ENCODE results near the gene ZNF74.
"Not testable (repeated sequence)": the region's sequence is repeated elsewhere in the genome, so short reads cannot be mapped to it uniquely, and the experiment has no call there.

ZNF74 gene

DNA sequence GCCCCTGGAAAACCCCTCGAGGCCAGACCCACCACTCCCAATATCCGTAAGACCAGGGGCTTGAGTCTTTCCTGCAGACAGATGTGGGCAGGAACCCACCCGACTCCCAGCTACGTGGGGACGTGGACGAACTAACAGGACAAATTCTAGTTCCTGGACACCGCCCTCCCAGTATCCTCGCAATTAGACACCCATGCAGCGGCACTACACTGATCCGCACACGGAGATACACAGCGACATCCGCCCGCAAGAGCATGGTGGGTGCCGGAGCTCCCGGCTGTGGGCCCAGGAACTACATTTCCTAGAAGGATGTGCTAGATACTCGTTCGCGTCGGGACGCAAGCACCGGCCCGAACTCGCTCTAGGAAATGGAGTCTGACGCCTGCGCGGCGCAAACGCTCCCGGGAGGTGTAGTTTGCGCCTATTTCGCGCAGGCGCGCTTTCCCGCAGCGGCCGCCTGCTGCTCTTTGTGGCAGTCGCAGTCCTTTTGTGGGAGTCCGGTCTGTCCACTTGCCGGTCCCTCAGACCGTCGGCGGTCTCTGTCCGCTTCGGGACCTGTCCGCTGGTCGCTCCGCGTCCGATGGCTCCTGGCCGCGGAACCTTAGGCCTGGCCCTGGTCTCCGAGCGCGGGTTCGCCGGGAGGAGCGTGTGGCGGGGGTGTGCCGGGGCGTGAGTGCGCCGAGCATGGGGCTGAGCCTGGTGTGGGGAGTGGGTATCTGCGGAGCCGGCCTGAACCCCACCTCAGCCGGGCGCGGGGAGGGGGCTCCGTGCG lies at the start of gene ZNF74:
Gene ZNF74, plus strand, starts transcription at position 447 of the 772 bp plus-strand sequence. CDS start 478 bp downstream, outside the sequence.
- in situ Hi-C loops (cut with HindIII; ENCODE audit: low pct_ligation_motif_present, low pct_unique_long_range_greater_than_20kb, low sequenced_read_pairs), result no loop called here

DNA sequence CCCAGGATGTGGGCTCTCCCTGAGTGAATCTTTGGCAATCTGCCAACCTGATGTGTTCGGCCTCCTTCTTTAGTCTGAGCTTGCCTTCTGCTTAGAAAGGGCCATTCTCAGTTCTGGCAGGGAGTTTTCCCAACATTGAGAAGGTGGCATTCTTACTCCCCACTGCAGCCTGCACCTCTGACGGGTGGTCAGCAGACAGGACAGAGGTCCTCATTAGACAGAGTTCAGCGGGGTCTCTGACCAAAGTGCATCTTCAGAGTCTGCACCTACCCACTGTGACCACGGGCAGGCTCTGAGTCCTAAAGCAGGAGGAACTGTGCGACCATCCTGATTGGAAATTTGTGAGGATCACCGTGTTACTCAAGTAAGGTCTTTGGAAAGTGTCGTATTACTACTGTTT lies 47.4 kb upstream of the ZNF74 start:
- in situ Hi-C loops (cut with HindIII; ENCODE audit: low pct_ligation_motif_present, low pct_unique_long_range_greater_than_20kb, low sequenced_read_pairs), result not testable (repeated sequence)

More for the DNA sequence above, at the start of gene ZNF74:
- DNase-seq, result peak; percentile 86

GRCh38 chr22:20352536-20352935 lies 41.4 kb upstream of the ZNF74 start:
- DNase-seq; in situ Hi-C loops (cut with HindIII; ENCODE audit: low pct_ligation_motif_present, low pct_unique_long_range_greater_than_20kb, low sequenced_read_pairs): not testable (repeated sequence)

More for the DNA sequence above, 47.4 kb upstream of the ZNF74 start:
- not testable (repeated sequence) for DNase-seq

DNA sequence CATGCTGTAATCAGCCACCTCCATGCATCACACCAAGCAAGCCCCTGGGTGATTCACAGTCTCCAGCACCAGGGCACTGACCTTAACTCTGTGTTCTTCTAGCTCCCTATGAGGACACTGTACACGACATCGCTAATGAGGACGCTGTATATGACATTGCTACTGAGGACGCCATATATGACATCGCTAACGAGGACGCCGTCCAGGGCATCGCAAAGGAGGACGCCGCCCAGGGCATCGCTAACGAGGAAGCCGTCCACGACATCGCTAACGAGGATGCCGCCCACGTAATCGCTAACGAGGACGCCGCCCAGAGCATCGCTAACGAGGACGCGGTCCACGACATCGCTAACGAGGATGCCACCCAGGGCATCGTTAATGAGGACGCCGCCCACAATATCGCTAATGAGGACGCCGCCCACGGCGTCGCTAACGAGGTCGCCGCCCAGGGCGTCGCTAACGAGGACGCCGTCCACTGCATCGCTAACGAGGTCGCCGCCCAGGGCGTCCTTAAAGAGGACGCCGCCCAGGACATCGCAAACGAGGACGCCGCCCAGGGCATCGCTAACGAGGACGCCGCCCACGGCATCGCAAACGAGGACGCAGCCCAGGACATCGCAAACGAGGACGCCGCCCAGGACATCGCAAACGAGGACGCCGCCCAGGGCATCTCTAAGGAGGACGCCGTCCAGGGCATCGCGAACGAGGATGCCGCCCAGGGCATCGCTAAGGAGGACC lies 39.5 kb upstream of the ZNF74 start:
- in situ Hi-C loops (cut with HindIII; ENCODE audit: low pct_ligation_motif_present, low pct_unique_long_range_greater_than_20kb, low sequenced_read_pairs), result no loop called here
- no peak for DNase-seq

DNA sequence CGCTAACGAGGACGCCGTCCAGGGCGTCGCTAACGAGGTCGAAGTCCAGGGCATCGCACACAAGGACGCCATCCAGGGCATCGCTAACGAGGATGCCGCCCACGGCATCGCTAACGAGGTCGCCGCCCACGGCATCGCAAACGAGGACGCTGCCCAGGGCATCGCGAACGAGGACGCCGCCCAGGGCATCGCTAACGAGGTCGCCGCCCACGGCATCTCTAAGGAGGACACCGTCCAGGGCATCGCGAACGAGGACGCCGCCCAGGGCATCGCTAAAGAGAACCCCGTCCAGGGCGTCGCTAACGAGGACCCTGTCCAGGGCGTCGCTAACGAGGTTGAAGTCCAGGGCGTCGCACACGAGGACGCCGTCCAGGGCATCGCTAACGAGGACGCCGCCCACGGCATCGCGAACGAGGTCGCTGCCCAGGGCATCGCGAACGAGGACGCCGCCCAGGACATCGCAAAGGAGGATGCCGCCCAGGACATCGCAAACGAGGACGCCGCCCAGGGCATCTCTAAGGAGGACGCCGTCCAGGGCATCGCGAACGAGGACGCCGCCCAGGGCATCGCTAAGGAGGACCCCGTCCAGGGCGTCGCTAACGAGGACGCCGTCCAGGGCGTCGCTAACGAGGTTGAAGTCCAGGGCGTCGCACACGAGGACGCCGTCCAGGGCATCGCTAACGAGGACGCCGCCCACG lies 37.9 kb upstream of the ZNF74 start:
- in situ Hi-C loops (cut with HindIII; ENCODE audit: low pct_ligation_motif_present, low pct_unique_long_range_greater_than_20kb, low sequenced_read_pairs); DNase-seq: not testable (repeated sequence)

GRCh38 chr22:20356906-20357305 lies 37.0 kb upstream of the ZNF74 start:
- in situ Hi-C loops (cut with HindIII; ENCODE audit: low pct_ligation_motif_present, low pct_unique_long_range_greater_than_20kb, low sequenced_read_pairs), result not testable (repeated sequence)

DNA sequence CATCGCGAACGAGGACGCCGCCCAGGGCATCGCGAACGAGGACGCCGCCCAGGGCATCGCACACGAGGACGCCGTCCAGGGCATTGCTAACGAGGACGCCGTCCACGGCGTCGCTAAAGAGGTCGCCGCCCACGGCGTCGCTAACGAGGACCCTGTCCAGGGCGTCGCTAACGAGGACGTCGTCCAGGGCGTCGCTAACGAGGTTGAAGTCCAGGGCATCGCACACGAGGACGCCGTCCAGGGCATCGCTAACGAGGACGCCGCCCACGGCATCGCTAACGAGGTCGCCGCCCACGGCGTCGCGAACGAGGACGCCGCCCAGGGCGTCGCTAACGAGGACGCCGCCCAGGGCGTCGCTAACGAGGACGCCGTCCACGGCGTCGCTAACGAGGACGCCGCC lies 36.0 kb upstream of the ZNF74 start:
- DNase-seq; in situ Hi-C loops (cut with HindIII; ENCODE audit: low pct_ligation_motif_present, low pct_unique_long_range_greater_than_20kb, low sequenced_read_pairs): not testable (repeated sequence)

More at GRCh38 chr22:20356906-20357305, 37.0 kb upstream of the ZNF74 start:
- not testable (repeated sequence) for DNase-seq

GRCh38 chr22:20358503-20359239 lies 35.3 kb upstream of the ZNF74 start:
- DNase-seq; in situ Hi-C loops (cut with HindIII; ENCODE audit: low pct_ligation_motif_present, low pct_unique_long_range_greater_than_20kb, low sequenced_read_pairs): not testable (repeated sequence)

- DNase-seq; in situ Hi-C loops (cut with HindIII; ENCODE audit: low pct_ligation_motif_present, low pct_unique_long_range_greater_than_20kb, low sequenced_read_pairs): not testable (repeated sequence)
Measured at GRCh38 chr22:20360261-20360660, 33.7 kb upstream of the ZNF74 start.

DNA sequence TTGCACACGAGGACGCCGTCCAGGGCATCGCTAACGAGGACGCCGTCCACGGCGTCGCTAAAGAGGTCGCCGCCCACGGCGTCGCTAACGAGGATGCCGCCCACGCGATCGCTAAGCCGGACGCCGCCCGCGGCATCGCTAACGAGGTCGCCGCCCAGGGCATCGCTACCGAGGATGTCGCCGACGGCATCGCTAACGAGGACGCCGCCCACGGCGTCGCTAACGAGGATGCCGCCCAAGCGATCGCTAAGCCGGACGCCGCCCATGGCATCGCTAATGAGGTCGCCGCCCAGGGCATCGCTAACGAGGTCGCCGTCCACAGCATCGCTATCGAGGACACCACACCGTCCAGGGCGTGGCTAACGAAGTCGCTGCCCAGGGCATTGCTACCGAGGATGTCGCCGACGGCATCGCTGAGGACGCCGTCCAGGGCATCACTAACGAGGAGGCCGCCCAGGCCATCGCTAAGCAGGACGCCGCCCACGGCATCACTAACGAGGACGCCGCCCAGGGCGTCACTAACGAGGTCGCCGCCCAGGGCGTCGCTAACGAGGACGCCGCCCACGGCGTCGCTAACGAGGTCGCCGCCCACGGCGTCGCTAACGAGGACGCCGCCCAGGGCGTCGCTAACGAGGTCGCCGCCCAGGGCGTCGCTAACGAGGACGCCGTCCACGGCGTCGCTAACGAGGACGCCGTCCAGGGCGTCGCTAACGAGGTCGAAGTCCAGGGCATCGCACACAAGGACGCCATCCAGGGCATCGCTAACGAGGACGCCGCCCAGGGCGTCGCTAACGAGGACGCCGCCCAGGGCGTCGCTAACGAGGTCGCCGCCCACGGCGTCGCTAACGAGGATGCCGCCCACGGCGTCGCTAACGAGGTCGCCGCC lies 32.8 kb upstream of the ZNF74 start:
- in situ Hi-C loops (cut with HindIII; ENCODE audit: low pct_ligation_motif_present, low pct_unique_long_range_greater_than_20kb, low sequenced_read_pairs); DNase-seq: not testable (repeated sequence)

DNA sequence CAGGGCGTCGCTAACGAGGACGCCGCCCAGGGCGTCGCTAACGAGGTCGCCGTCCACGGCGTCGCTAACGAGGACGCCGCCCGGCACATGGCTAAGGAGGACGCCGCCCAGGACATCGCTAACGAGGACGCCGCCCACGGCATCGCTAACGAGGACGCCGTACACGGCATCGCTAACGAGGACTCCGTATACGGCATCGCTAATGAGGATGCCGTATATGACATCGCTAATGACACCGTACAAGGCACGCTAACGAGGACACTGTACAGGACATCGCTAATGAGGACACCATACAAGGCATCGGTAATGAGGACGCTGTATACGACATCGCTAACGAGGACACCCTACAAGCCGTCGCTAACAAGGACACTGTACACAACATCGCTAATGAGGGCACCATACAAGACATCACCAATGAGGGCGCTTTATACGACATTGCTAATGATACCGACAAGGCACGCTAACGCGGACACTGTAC lies 32.2 kb upstream of the ZNF74 start:
- DNase-seq; in situ Hi-C loops (cut with HindIII; ENCODE audit: low pct_ligation_motif_present, low pct_unique_long_range_greater_than_20kb, low sequenced_read_pairs): not testable (repeated sequence)

GRCh38 chr22:20362403-20362802 lies 31.5 kb upstream of the ZNF74 start:
- in situ Hi-C loops (cut with HindIII; ENCODE audit: low pct_ligation_motif_present, low pct_unique_long_range_greater_than_20kb, low sequenced_read_pairs), result not testable (repeated sequence)

GRCh38 chr22:20364335-20365260 lies 29.4 kb upstream of the ZNF74 start:
- DNase-seq; in situ Hi-C loops (cut with HindIII; ENCODE audit: low pct_ligation_motif_present, low pct_unique_long_range_greater_than_20kb, low sequenced_read_pairs): not testable (repeated sequence)

More at GRCh38 chr22:20362403-20362802, 31.5 kb upstream of the ZNF74 start:
- DNase-seq, result not testable (repeated sequence)

- in situ Hi-C loops (cut with HindIII; ENCODE audit: low pct_ligation_motif_present, low pct_unique_long_range_greater_than_20kb, low sequenced_read_pairs); DNase-seq: not testable (repeated sequence)
Measured at GRCh38 chr22:20366841-20367240, 27.1 kb upstream of the ZNF74 start.

- DNase-seq; in situ Hi-C loops (cut with HindIII; ENCODE audit: low pct_ligation_motif_present, low pct_unique_long_range_greater_than_20kb, low sequenced_read_pairs): not testable (repeated sequence)
Measured at GRCh38 chr22:20368875-20369274, 25.1 kb upstream of the ZNF74 start.

DNA sequence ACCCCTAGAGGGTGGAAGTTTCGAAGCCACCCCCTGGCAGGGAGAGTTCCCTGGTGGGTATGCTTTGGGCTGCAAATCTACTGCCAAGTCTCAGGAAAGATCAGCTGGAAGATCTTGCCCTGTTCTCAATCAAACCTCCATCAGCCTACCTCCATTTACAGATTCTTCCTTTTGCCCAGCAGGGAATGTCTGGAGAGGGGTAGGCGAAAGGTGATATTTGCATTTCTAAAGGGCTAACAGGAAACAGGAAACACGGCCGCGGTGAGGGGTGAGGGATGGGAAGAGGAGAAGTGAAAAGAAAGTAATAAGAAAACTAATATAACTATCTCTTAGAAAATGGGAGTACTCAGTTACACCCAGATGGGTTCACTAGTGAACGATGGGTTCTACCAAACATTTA lies 22.3 kb upstream of the ZNF74 start:
- DNase-seq; in situ Hi-C loops (cut with HindIII; ENCODE audit: low pct_ligation_motif_present, low pct_unique_long_range_greater_than_20kb, low sequenced_read_pairs): not testable (repeated sequence)
